GM18508 (cell line): Measurements from ENCODE around the gene TLK1.

ENCODE experiments used
- ATAC-seq: cut with Tn5 transposase; IDR thresholded peaks from one replicate; pipeline ENCODE4 v1.9.1; 2021; ENCODE audit warnings: moderate number of reproducible peaks; ENCODE audit not compliant: insufficient read depth, unreplicated experiment

TLK1 gene

DNA sequence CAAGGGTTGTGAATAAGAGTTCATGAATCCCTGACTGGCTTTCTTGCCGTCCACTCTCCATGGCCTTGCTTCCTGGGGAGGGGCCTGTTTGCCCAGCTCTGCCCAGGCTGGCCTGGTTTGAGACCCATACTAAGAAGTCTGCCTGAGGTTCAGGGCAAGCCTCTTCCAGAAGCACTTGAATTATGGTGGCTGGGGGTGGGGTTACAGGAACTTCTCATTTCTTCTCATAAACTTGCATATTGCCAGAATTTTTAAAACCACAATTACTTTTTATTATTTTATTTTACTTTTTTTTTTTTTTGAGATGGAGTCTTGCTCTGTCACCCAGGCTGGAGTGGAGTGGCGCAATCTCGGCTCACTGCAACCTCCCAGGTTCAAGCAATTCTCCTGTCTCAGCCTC is 189.6 kb downstream of the TLK1 start:
- no peak for ATAC-seq

DNA sequence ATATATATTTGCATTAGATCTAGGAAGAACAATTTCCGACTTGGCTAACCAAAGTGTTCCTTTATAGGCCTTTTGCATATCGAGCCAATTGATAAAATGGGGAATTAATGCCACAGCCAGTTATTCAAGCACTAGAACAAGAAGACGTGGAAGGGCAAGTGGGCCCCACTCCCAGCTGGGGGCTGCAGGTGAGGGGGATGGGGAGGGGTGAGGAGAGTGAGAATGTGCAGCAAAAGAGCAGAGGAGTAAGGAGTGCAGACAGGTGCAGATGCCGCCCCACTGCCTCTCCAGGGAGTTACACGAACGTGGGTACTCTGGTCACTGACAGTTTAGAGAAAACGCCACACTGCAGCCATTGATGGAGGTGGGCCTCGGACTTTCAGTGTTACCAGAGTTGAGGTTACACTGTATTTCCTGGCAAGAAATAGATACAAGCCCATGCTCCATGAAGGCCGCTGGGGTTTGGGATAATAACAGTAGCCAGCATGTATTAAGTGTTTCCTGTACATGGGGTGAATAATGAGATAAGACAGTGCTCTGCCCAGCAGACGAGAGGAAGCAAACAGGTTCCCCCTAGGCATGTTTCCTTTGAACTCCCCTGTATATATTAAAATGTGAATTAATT is 190.7 kb downstream of the TLK1 start:
- ATAC-seq = no peak

DNA sequence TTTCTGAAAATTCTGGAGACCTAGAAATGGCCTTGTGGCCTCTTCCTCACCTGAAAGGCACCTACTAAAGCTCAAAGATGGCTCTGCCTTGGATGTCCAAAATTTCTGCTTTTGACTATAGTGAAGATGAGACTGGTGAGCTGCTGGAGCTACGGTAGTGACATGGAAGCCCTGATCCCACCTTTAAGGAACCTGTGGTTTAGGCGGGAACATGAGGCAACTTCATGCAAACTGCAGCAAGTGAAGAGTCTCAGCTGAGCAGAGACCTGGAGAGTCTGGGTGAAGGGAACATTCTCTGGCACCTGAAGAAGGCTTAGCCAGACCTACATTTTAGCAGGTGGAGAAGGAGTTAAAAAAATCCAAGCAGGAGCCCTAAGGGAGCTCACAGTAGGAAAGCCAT is 191.7 kb downstream of the TLK1 start:
- ATAC-seq = no peak

DNA sequence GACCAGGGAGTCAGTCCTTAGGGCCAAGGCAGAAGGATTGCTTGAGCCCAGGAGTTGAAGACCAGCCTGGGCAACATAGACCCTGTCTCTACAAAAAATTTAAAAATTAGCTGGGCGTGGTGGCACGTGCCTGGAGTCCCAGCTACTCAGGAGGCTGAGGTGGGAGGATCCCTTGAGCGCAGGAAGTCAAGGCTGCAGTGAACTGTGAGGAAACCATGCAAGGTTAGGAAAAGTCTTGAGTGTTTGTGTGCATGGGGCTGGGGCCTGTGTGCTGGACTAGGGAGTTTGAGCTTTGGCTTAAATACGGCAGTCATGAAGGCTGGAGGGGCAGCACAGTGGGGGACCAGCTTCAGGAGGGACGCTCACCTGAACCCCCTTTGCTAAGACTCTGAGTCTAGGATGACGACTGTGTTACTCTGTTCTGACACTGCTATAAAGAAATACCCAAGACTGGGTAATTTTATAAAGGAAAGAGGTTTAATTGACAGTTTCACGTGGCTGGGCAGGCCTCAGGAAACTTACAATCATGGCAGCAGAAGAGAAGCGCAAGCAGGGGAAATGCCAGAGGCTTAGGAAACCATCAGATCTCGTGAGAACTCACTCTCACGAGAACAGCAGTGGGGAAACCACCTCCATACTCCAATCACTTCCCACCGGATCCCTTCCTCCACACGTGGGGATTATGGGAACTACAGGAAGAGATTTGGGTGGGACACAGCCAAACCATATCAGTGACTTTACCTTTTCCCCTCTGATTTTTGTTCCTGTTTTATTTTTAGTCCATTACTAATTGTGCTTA is 192.3 kb downstream of the TLK1 start:
- ATAC-seq = no peak

DNA sequence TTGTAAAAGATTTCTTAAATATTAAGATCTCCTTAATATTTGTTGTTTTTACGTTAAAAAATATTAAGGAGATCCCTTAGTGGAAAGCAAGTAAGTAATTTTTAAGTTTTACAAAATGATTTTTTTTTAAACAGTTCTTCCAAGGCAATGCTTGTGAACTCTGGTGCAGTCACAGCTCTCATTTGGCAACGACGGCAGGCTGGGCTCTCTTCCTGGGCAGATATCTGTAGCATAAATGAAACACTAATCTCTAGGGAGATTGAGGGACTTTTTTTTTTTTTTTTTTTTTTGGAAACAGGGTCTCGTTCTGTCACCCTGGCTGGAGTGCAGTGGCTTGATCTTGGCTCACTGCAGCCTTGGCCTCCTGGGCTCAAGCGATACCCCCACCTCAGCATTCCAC is 193.1 kb downstream of the TLK1 start:
- no peak for ATAC-seq

DNA sequence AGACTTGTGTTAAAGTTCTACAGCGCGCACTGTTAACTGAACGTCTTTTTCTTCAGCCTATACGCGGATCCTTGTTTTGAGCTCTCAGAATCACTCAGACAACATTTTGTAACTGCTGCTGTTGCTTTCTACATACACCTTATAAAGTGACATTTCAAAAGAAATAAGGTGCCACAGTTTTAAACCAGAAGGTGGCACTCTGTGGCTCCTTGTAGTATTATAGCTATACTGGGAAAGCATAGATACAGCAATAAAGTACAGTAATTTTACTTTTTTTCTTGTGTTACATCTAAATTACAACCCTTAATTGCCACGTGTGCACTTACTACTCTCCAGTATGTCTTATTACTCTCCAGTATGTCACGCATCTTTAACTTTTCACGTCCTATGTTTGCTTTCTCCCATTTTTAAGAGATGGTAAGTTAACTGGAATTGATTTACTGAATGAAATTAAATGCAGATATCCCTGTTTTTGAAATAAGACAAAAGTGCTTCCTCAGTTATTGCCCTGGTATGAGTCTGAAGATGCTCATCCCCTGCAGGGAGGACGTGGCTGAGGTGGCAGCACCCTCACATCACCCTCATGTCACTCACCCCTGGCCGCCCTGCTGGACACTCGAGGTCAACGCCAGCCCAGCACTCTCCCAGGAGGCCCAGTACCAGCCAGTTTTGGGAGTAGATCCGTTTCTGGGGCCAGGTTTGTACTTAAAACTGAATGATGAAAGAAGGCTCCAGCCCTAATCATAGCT is 193.9 kb downstream of the TLK1 start:
- ATAC-seq = no peak

DNA sequence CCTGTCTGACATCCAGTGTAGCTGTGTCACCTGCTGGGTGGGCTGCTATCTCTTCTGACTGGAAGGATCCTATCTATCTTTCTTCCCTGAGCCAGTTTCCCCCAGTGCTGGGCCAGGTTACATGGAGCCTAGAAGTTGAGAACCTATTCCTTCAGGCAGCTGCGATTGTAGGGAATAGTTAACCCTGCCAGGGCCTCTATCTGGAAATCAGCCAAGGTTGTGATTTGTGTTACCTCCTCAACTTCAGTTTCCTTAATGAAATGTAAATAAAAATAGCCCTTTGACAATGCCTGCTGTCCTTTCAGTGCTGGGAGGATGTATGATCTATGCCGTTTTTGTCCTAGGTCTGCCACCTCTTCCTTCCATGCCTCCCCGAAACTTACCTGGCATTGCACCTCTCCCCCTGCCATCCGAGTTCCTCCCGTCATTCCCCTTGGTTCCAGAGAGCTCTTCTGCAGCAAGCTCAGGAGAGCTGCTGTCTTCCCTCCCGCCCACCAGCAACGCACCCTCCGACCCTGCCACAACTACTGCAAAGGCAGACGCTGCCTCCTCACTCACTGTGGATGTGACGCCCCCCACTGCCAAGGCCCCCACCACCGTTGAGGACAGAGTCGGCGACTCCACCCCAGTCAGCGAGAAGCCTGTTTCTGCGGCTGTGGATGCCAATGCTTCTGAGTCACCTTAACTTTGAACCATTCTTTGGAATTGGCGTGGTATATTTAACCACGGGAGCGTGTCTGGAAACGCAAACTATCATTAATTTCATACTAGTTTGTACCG is 195.1 kb downstream of the TLK1 start:
- ATAC-seq = no peak

DNA sequence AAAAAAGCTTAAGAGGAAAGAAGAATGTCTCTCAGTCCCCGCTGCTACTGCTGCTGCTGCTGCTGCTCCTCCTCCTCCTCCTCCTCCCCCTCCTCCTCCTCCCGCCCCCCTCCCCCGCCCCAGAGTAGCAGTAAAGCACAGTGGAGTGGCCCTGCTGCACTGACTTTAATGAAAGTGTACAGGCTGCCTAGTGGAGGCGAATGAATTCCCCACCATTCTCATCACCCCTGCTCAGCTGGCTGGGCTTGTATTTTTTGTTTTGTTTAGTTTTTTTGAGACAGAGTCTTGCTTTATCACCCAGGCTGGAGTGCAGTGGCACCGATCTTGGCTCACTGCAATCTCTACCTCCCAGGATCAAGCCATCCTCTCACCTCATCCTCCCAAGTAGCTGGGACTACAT is 197.3 kb downstream of the TLK1 start:
- ATAC-seq = no peak

DNA sequence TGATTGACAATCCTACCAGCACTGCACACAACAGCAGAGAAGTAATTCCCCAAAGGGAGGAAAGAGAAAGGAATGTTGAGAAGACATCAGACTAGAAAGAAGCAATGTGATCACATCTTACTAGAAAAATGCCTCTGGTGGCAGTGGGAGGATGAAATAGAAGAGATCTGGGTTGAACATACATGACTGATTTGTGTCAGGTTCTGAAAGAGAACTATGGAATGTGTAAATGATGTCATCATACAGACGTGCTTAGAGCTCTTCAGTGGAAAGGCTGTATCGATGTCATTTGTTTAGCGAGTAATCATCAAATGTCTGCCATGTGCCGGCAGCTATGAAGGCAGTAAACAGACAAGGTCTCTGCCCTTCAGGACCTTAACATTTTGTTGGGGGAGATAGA is 206.8 kb downstream of the TLK1 start:
- ATAC-seq = no peak

DNA sequence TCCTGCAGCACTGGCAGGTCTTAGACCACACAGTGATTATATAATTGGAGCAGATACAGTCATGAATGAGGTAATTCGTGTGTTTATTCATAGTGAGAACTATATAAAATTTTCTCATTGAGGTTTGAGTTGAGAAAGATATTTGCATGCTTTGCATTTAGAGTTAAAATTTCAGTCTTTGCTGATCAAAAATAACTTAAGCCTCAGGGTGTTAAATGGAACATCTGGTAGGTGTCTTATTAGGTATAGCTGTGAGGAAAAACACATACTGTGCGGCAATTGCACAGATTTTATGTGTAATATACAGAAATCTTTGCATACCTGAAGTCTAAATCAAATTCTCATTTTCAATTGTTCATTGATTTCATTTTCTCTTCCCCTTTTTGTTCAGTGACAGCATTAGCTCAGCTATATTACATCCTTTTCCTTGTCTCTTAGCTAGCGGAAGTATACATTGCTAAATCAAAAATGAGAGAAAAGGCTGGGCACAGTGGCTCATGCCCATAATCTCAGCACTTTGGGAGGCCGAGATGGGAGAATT is 210.4 kb downstream of the TLK1 start:
- ATAC-seq = peak; percentile 47

DNA sequence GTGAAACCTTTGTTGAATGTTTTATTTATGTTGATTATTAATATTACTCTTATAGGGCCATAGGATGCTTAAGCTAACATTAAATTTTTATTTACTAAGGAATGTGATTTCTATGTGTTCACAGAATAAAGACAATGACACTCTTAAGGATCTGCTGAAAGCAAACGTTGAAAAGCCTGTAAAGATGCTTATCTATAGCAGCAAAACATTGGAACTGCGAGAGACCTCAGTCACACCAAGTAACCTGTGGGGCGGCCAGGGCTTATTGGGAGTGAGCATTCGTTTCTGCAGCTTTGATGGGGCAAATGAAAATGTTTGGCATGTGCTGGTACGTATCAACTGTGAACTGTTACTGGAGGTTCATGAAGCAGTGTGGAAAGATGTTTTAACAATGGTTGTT is 211.3 kb downstream of the TLK1 start:
- ATAC-seq = no peak

DNA sequence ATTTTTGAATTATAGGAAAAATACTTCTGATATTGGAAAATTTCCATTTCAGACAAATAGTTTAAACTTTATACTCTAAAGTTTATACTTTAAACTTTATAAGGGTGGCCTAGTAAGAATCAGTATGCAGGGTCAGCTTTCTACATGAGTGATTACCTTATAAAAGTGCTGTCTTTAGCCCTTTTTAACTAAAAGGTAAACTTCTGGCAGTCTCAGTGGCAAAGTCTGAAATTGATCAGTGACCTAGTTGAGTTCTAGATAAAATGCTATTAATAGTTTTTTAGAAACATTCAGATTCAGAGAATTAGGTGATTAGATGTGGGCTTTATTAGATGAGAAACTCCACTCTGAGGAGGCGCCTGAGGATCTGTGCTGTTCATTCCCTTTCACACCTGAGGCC is 216.1 kb downstream of the TLK1 start:
- ATAC-seq = no peak

DNA sequence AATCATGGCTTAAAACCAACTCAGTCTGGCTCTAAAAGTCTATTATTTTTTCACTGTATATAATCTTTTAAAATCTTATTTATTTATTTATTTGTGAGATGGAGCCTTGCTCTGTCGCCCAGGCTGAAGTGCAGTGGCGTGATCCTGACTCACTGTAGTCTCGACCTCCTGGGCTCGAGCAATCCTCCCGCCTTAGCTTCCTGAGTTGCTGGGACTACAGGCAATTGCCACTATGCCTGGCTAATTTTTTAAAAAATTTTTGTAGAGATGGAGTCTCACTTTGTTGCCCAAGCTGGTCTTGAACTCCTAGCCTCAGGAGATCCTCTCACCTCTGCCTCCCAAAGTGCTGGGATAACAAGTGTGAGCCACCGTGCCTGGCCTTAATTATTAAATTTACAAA is 217.1 kb downstream of the TLK1 start:
- ATAC-seq = no peak

DNA sequence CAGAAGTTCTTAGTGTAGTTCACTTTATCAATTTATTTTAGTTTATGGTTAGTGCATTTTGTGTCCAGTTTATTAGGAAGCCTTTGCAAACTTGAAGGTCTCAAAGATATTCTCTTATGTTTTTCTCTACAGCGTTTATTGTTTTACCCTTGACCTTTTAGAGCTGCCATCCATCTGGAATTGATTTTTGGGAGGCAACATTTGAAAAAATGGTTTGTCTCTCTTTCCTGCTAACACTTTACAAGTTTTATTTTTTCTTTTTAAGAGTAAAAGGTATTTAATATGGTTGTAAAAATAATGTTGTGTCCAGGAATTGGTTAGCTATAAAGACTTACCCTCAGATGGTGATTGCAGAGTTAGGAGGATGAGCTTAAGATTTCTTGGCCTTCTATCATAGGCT is 217.7 kb downstream of the TLK1 start:
- no peak for ATAC-seq

DNA sequence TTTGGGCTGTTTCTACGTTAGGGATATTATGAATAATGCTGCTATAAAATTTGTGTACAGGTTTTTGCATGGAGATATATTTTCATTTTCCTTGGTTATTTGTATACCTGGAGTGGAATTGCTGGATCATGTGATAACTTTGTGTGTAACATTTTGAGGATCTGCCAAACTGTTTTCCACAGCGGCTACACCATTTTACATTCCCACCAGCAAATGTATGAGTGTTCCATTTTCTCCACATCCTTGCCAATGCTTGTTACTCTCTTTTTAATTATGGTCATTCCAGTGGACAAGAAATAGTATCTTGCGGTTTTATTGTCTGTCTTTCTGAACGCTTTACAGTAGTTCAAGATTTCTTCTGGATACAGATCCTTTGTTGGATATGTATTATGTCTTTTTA is 218.1 kb downstream of the TLK1 start:
- ATAC-seq = no peak
